Sigmoid colon (tissue), 7 donors: Measurements from ENCODE around the gene HOXA6. TPM values are rescaled to one million over a fixed set of nuclear protein-coding genes. Genes with fewer than 3 reads are reported as not detected.

Source experiments
- DNase-seq: peaks from one replicate; pipeline ENCODE4 v3.0.0-alpha.2; 2019
- H3K27ac ChIP-seq, 4 donors: fragments of 200-600 bp; sonication (generic); one replicate each; pipeline ENCODE4 v1.5.1; 2016 to 2019; ENCODE audit warnings: mild to moderate bottlenecking in 1 of 4
- H3K27me3 ChIP-seq, 3 donors: fragments of 200-600 bp; sonication (generic); one replicate each; pipeline ENCODE4 v1.5.1; 2019; ENCODE audit warnings: mild to moderate bottlenecking in 1 of 3
- H3K36me3 ChIP-seq, 4 donors: fragments of 200-600 bp; sonication (generic); one replicate each; pipeline ENCODE4 v1.5.1; 2016 to 2019
- H3K4me1 ChIP-seq, 4 donors: fragments of 200-600 bp; sonication (generic); one replicate each; pipeline ENCODE4 v1.5.1; 2017 to 2019
- H3K4me3 ChIP-seq, 4 donors: fragments of 200-600 bp; sonication (generic); one replicate each; pipeline ENCODE4 v1.5.1; 2017 to 2019; ENCODE audit warnings: mild to moderate bottlenecking in 2 of 4, moderate library complexity in 1 of 4
- H3K9me3 ChIP-seq, 4 donors: fragments of 200-600 bp in 3 of 4; sonication (generic) in 3 of 4; one replicate each; pipeline versions ENCODE4 v1.5.1 to v1.6.1; 2013 to 2019
- EP300 ChIP-seq, 4 donors: sonication (generic); formaldehyde crosslinking; IDR thresholded peaks; one replicate each; pipeline ENCODE4 v1.6.1; 2017; ENCODE audit warnings: antibody characterized with exemption in 4 of 4
- POLR2A ChIP-seq, 2 donors: fragments of 450-650 bp; IDR thresholded peaks; one replicate each; pipeline ENCODE4 v1.6.1; 2016; ENCODE audit warnings: antibody characterized with exemption in 2 of 2, mild to moderate bottlenecking in 2 of 2, moderate library complexity in 2 of 2
- POLR2AphosphoS5 ChIP-seq, 4 donors: sonication (generic); formaldehyde crosslinking; IDR thresholded peaks; one replicate each; pipeline ENCODE4 v1.6.1; 2017; ENCODE audit warnings: antibody characterized with exemption in 4 of 4
- WGBS, 2 donors: extraction: QIAGEN DNeasy Blood & Tissue Kit; methylation state at CpG; one replicate each; pipeline ENCODE4 v1.1.7; 2013; 5-methylcytosine and 5-hydroxymethylcytosine counted together
- intact Hi-C: fragments of 100-400 bp; cut with DNase I; formaldehyde crosslinking; loops from one replicate; pipeline ENCODE4 v1.15.1; 2023
- polyA plus RNA-seq, 3 donors: library from polyadenylated mRNA; stranded (reverse); fragments of 200-250 nt; gene quantifications; one replicate each; pipeline ENCODE4 v1.2.3, GENCODE V29; 2013
- total RNA-seq, 4 donors: library from RNA; depleted of rRNA; stranded (reverse); fragments of >200 nt; gene quantifications; one replicate each; pipeline ENCODE4 v1.1.0, GENCODE V29; 2016
- TF ChIP-seq, protein P1 (sequence below), 4 experiments: fragments of 450-650 bp in 3 of 4; fragments of 200-600 bp in 1 of 4; IDR thresholded peaks; one replicate each; pipeline ENCODE4 v1.5.1; 2016 to 2019; ENCODE audit warnings: antibody characterized with exemption in 4 of 4, mild to moderate bottlenecking in 3 of 4, moderate library complexity in 2 of 4
- donor health status: healthy with polysubstance abuse.
- donor health status: Bipolar disorder and iron deficiency.
- donor health status: healthy.

HOXA6 gene
- total and polyA plus RNA-seq, 7 donors: 1.6 to 10.0 (median 4.5) TPM; not detected in 1

DNA sequence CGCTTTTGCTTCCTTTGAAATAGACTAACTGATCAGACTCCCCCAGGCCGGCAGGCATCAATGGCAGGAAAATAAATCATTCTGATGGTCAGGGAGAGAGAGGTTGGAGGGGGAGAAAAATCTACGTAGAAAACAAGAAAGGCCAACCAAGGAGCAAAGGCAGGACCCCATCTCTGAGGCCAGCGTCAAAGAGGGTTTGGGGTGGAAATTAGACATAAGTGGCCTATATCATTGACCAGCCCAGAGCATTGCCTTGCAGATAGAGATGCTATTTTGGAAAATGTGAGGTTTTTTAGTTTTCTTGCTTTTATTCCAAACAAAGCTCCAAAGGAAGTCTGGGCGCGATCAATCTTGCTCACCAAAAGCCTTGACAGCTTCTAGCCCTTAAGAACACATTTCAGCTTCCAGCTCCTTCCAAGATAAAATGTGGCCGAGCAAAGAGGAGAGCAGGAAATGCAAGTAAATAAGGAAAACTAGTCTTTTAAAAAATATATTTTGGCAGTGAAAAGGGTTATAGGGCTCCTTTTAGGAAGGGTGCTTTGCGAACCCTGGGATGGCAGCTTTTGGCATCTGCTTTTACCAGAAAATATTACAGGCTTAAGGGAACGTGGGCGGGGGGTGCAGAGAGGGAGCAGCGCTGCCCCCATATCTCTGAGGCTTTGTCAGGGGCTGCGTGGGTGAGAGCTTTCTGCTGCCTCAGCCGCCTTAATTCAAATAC, 43.1 kb downstream of the HOXA6 start:
- intact Hi-C loops: loop anchor here (5.0 kb wide), 1 partner anchor 63 kb away; the partner anchor contains the start of gene HOXA9
- TF ChIP-seq EP300 (IDR thresholded peaks at IDR 0.05): no peak
- no peak for TF ChIP-seq POLR2AphosphoS5 (IDR thresholded peaks at IDR 0.05)
- TF ChIP-seq, protein P1, sequence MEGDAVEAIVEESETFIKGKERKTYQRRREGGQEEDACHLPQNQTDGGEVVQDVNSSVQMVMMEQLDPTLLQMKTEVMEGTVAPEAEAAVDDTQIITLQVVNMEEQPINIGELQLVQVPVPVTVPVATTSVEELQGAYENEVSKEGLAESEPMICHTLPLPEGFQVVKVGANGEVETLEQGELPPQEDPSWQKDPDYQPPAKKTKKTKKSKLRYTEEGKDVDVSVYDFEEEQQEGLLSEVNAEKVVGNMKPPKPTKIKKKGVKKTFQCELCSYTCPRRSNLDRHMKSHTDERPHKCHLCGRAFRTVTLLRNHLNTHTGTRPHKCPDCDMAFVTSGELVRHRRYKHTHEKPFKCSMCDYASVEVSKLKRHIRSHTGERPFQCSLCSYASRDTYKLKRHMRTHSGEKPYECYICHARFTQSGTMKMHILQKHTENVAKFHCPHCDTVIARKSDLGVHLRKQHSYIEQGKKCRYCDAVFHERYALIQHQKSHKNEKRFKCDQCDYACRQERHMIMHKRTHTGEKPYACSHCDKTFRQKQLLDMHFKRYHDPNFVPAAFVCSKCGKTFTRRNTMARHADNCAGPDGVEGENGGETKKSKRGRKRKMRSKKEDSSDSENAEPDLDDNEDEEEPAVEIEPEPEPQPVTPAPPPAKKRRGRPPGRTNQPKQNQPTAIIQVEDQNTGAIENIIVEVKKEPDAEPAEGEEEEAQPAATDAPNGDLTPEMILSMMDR (IDR thresholded peaks at IDR 0.05): no peak
- Histone ChIP-seq H3K36me3 (no peaks in the 10 kb centered on the region), H3K27me3 (no peaks in the 10 kb centered on the region), H3K4me3 (peak overlapping the region in 2 of 4 donors; percentile 50 to 53), H3K27ac (peak overlapping the region; percentile 93 to 99 (median 94)), H3K4me1 (peaks cover 0 to 52% (median 15%) of the 10 kb centered on the region in 4 donors), H3K9me3 (no peaks in the 10 kb centered on the region)
- 70 to 78% methylated on average over 13 of the region's 13 CpGs for WGBS, 2 donors
- no peak for DNase-seq

DNA sequence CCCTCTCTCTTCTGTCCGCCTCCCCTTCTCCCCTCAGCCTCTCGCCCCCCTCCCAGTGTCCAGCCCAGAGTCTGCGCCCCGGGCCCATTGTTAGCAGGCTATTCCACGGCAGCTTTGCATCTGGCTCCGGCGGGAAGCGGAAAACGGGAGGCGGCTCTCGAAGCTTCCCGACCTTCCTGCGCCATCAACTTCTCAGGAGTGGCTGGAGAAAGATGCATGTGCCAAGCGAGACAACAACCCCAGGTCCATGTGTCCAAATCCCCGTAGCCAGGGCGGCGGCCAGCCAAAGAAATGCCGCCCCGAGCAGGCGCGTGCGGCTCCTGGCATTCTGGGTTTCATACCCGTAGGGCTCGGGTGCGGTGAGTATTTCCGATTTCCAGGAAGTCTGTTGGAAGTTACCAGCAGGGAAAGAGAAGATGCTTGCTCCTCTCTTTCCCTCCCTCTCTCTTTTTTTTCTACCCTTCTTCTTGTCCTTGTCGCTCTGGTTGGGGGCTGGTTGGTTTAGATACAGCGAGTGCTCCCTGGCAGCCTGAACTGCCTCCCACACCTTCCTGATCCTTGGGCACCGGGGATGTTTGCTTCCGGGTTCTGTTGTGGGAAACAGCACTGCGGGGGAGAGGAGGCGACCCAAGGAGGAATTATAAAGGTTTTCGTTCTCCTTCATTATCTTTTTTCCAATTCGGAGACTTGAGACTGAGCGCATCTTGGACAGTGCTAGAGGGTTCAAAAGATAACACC, 43.9 kb downstream of the HOXA6 start:
- peak overlapping the region; percentile 93 to 99 (median 94) for H3K27ac ChIP-seq
- H3K4me1 ChIP-seq: peaks cover 0 to 52% (median 17%) of the 10 kb centered on the region in 4 donors
- peak overlapping the region; percentile 34 to 53 (median 44) for H3K4me3 ChIP-seq
- DNase-seq: peak; percentile 74
- H3K36me3 ChIP-seq: no peaks in the 10 kb centered on the region
- 21 to 35% methylated on average over 35 of the region's 35 CpGs for WGBS, 2 donors
- H3K9me3 ChIP-seq: no peaks in the 10 kb centered on the region
- H3K27me3 ChIP-seq: no peaks in the 10 kb centered on the region
- TF ChIP-seq EP300 (IDR thresholded peaks at IDR 0.05): no peak
- TF ChIP-seq, protein P1 (IDR thresholded peaks at IDR 0.05): no peak
- peak in 1 of 4 donors; percentile 30 for TF ChIP-seq POLR2AphosphoS5 (IDR thresholded peaks at IDR 0.05)
- TF ChIP-seq POLR2A (IDR thresholded peaks at IDR 0.05): peak in 1 of 2 donors; percentile 8
- intact Hi-C loops: loop anchor here (5.0 kb wide), 1 partner anchor 64 kb away; the partner anchor contains the start of gene HOXA9

DNA sequence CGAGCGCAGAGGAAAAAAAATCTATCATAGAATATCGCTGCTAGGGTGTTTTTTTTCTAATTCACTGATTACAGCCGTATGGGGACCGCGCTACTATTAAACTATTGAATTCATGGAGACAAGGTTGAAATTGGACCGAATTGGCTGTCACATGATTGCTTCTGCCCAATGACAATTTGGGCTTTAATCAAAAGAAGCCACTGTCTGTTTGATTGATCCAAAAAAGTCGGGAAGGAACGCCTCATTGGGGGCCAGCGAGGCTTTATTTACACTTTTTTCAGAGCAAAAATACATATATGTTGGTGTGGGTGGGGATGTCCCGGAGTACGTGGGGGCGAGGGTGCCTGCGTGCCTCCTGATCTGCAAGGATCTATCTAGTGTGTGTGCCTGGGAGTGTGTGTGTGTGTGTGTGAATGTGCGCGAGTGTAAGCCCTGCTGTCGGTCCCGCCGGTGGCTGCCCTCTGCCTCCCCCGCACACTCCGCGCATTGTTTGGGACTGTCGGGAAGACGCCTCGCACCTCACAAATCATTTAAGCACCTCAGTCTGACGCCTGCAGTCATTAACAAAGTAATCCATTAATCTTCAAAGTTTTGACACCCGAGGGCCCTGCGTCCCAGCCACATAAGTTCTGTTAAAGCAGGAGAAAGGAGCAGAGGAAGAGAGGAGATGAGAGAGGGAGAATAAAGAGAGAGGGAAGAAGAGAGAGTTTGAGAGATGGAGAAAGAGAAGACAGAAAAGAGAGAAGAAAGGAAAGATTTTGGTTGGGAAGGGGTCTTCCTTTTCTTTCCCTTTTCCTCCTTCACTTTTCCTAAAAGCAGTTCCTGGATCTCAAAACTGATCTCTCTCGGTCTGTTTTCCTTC, 44.8 kb downstream of the HOXA6 start, which contains the start of gene HOXA2:
TSS of gene HOXA2 (minus strand) at position 103 of the 862 bp plus-strand sequence. CDS start 183 bp downstream, outside the sequence.
- Histone ChIP-seq H3K4me3 (peak within 1 kb of the TSS; percentile 34 to 53 (median 44)), H3K9me3 (no peaks in the 10 kb centered on the region), H3K4me1 (peaks cover 0 to 57% (median 22%) of the 10 kb centered on the region in 4 donors), H3K36me3 (no peaks in the 10 kb centered on the region), H3K27me3 (no peaks in the 10 kb centered on the region), H3K27ac (peak within 1 kb of the TSS; percentile 93 to 99 (median 94))
- intact Hi-C loops: loop anchor here (5.0 kb wide), 1 partner anchor 64 kb away; the partner anchor contains the start of gene HOXA9
- TF ChIP-seq EP300 (IDR thresholded peaks at IDR 0.05) (no peak), POLR2A (IDR thresholded peaks at IDR 0.05) (peak in 1 of 2 donors; percentile 15), POLR2AphosphoS5 (IDR thresholded peaks at IDR 0.05) (peak; percentile 31 to 71 (median 58))
- TF ChIP-seq, protein P1 (IDR thresholded peaks at IDR 0.05): no peak
- 13 to 15% methylated on average over 29 of the region's 29 CpGs for WGBS, 2 donors
- DNase-seq: peak; percentile 78

DNA sequence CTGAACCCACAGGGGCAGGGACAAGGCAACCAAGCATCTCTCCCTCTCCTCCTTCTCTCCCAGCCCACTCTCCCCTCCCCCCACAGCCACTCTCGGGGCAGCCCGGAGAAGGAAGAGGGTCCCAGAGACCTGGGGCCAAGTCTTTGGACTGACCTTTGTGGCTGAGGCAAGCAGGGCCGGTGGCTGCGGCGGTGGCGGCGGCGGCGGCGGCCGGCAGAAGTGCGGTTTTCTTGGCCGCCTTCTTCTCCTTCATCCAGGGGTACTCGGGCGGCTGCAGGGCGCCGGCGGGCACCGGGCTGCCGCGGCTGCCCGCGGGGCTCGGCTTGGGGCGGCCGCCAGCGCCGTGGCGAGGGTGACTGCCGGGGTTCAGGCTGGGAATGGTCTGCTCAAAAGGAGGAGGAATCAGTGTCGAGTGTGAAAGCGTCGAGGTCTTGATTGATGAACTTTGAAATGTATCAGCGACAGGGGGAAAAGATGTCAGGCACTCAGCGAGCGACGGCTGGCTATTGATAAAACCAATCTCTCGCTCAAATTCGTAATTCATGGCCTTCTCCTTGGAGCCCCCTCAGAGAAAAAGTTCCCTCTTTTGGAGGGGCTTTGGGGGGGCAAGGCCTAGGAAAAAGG, 45.5 kb downstream of the HOXA6 start:
- Histone ChIP-seq H3K27ac (peak overlapping the region; percentile 93 to 99 (median 94)), H3K9me3 (no peaks in the 10 kb centered on the region), H3K4me3 (peak overlapping the region; percentile 34 to 53 (median 44)), H3K36me3 (no peaks in the 10 kb centered on the region), H3K4me1 (peaks cover 0 to 64% (median 29%) of the 10 kb centered on the region in 4 donors), H3K27me3 (no peaks in the 10 kb centered on the region)
- DNase-seq: peak; percentile 74
- TF ChIP-seq POLR2A (IDR thresholded peaks at IDR 0.05) (no peak), EP300 (IDR thresholded peaks at IDR 0.05) (no peak), POLR2AphosphoS5 (IDR thresholded peaks at IDR 0.05) (peak in 1 of 4 donors; percentile 1)
- TF ChIP-seq, protein P1 (IDR thresholded peaks at IDR 0.05): no peak
- intact Hi-C loops: loop anchor here (5.0 kb wide), 1 partner anchor 65 kb away; the partner anchor contains the start of gene HOXA9
- 12 to 14% methylated on average over 39 of the region's 39 CpGs for WGBS, 2 donors
